KOPT-K1 (cell line): ENCODE measurements around the gene RAET1E.
"Not testable (repeated sequence)": the region's sequence is repeated elsewhere in the genome, so short reads cannot be mapped to it uniquely, and the experiment has no call there.

Source experiments
- H3K27ac ChIP-seq: fragments of 200-600 bp; sonication (generic); 2 replicates; pipeline ENCODE4 v1.5.1; 2016; ENCODE audit warnings: antibody characterized with exemption, mild to moderate bottlenecking, low read depth, low read length; ENCODE audit not compliant: poor library complexity, severe bottlenecking
- H3K36me3 ChIP-seq: fragments of 200-600 bp; sonication (generic); 2 replicates; pipeline ENCODE4 v1.5.1; 2017; ENCODE audit warnings: antibody characterized with exemption, mild to moderate bottlenecking, low read length, moderate library complexity; ENCODE audit not compliant: insufficient read depth
- H3K9me3 ChIP-seq: fragments of 200-600 bp; sonication (generic); 2 replicates; pipeline ENCODE4 v1.5.1; 2017; ENCODE audit warnings: antibody characterized with exemption, low read length, mild to moderate bottlenecking; ENCODE audit not compliant: insufficient read depth, poor library complexity, severe bottlenecking

Gene RAET1E

GRCh38 chr6:149856256-149856994, 41.5 kb downstream of the RAET1E start:
- Histone ChIP-seq H3K36me3 (no peaks in the 10 kb centered on the region), H3K9me3 (no peaks in the 10 kb centered on the region), H3K27ac (no peak overlapping the region)

DNA sequence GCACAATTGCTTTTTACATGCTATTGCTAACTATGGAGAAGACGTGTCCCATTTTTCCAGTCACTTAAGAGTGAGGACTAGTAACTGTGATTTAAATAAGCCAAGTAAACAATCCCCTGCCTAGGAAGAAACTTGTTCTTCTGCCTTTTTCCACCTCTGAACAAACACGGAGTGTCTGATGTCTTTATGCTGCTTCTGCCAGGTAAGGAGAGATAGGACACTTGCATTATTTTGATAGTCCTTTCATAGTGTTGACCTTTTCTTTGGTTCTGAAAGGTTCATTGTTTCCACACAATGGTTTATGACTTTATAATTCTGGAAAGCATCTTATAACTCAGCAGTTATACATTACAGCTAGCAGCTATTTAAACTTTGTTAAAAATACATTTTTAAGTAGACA, 42.2 kb downstream of the RAET1E start:
- H3K27ac ChIP-seq = no peak overlapping the region
- no peaks in the 10 kb centered on the region for H3K9me3 ChIP-seq
- no peaks in the 10 kb centered on the region; the same call in 1 of the 2 replicates for H3K36me3 ChIP-seq

DNA sequence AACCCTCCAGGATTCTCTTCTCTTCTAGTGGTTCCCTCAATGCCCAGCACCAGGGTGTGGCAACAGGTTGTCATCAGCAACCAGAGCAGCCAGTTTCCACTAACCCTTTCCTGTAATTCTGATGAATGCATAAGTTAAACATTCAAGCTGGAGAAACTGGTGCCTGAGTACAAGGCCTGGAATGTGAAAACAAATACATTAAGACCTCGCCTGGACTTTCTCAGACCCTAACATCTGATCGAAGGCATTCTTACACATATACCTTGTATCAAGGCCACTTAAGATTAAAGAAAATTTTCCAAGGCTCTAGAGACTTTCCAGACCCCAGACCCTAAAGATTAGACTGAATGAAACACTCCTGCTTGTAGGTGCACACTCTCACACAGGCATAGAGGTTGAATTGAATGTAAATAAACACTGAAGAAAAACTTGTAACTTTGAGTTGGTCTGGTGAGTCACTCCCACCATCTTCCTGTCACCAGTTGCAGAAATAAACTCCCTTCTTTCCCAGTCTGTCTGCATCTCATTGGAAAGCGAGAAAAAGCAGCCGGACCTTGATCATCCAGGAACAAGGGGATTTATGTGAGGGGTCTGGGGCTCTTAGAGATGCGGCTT, 42.8 kb downstream of the RAET1E start:
- H3K27ac ChIP-seq = no peak overlapping the region
- no peaks in the 10 kb centered on the region; the same call in 1 of the 2 replicates for H3K36me3 ChIP-seq
- H3K9me3 ChIP-seq = no peaks in the 10 kb centered on the region

- Histone ChIP-seq H3K27ac (no peak overlapping the region), H3K36me3 (no peaks in the 10 kb centered on the region; the same call in 1 of the 2 replicates), H3K9me3 (no peaks in the 10 kb centered on the region)
Measured at GRCh38 chr6:149854532-149854931, 43.4 kb downstream of the RAET1E start.

DNA sequence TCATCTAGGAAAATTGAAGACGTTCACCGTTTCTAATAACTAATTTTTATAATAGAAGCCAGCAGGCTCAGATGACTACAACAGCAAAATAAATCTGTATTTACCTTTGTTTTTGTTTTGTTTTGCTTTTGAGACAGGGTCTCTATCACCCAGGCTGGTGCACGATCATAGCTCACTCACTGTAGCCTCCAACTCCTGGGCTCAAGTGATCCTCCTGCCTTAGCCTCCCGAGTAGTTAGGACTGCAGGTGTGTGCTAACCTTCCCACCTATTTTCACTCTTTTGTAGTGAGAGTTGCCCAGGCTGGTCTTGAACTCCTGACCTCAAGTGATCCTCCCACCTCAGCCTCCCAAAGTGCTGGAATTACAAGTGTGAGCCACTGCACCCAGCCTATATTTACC, 43.9 kb downstream of the RAET1E start:
- not testable (repeated sequence) for H3K27ac ChIP-seq, H3K36me3 ChIP-seq, H3K9me3 ChIP-seq

- H3K9me3 ChIP-seq = no peaks in the 10 kb centered on the region
- no peak overlapping the region for H3K27ac ChIP-seq
- H3K36me3 ChIP-seq = no peaks in the 10 kb centered on the region; the same call in 1 of the 2 replicates
Measured at GRCh38 chr6:149852881-149853280, 45.0 kb downstream of the RAET1E start.

DNA sequence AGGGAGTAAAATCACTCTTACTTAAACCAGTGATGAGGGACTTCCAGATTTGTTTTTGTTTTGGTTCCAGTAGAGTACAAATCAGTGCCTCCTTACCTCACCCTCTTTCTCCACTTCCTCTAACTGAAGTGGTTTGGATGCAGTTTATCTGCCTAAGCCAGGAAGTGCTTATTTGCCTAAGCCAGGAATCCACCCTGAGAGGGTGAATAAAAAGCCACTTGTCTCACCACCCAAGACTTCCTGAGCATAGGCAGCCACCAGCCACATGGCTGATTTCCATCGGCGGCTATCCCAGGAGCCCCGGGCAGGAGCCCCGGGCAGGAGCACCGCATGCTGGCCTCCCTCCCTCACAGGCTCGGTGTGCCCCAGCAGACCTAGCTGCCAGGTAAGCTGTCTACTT, 45.7 kb downstream of the RAET1E start:
- H3K27ac ChIP-seq = no peak overlapping the region
- H3K9me3 ChIP-seq = no peaks in the 10 kb centered on the region
- H3K36me3 ChIP-seq = no peaks in the 10 kb centered on the region; the same call in 1 of the 2 replicates

DNA sequence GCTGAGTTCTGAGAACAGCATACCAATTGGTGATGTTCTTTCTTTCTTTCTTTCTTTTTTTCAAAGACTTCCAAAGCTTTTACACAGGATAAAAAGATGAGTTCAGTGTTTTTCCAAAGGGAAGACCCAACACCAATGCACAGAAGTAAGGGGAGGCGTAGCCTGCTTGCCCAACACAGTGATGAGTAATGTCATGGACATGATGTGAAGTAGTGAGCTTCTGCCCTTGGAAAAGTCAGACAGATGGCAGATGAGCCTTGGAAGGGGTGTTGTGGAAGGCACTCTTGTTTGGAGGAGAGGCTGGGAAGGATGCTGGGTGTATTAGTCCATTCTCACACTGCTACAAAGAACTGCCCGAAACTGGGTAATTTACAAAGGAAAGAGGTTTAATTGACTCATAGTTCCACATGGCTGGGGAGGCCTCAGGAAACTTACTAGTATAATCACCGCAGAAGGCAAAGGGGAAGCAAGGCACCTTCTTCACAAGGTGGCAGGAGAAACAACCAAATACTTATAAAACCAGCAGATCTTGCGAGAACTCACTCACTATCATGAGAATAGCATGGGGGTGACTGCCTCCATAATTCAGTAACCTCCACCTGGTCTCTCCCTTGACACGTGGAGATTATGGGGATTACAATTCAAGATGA, 46.3 kb downstream of the RAET1E start:
- Histone ChIP-seq H3K9me3 (no peaks in the 10 kb centered on the region), H3K27ac (no peak overlapping the region)

DNA sequence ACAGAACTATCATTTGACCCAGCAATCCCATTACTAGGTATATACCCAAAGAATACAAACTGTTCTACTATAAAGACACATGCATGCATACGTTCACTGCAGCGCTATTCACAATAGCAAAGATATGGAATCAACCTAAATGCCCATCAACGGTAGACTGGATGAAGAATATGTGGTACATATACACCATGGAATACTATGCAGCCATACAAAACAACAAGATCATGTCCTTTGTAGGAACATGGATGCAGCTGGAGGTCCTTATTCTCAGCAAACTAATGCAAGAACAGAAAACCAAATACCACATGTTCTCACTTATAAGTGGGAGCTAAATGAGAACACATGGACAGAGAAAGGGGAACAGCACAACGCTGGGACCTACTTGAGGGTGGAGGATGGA, 49.6 kb downstream of the RAET1E start:
- not testable (repeated sequence) for H3K27ac ChIP-seq, H3K9me3 ChIP-seq, H3K36me3 ChIP-seq

More for the DNA sequence above, 46.3 kb downstream of the RAET1E start:
- H3K36me3 ChIP-seq = no peaks in the 10 kb centered on the region; the same call in 1 of the 2 replicates
